Natural killer cell treated with Interleukin-12 subunit alpha and Interleukin-12 subunit beta and Interleukin-15 and Interleukin-18, amount 100 ng/mL, for 72 hours (primary cell): ENCODE data around the gene ADCY1. TPM values are rescaled to one million over a fixed set of nuclear protein-coding genes. Genes with fewer than 3 reads are reported as not detected.
"Not testable (repeated sequence)": the region's sequence is repeated elsewhere in the genome, so short reads cannot be mapped to it uniquely, and the experiment has no call there.

ENCODE experiments used
- ATAC-seq, 2 donors: fragments of 150-1000 bp; cut with Tn5 transposase in 1 of 2; sonication (Bioruptor Pico), chemical (Tn5 transposase) in 1 of 2; 2 replicates each; pipeline ENCODE4 v1.10.0; 2021
- DNase-seq: peaks from one replicate; pipeline ENCODE4 v3.0.0; 2022; ENCODE audit warnings: low spot score
- H3K27ac Mint-ChIP-seq, 2 donors: 1 replicate in 1 of 2; 2 replicates in 1 of 2; pipeline ENCODE4 v1.8.0; 2022; ENCODE audit warnings: mixed read lengths in 2 of 2, mild to moderate bottlenecking in 1 of 2, moderate library complexity in 1 of 2
- H3K27me3 Mint-ChIP-seq, 2 donors: 1 replicate in 1 of 2; 2 replicates in 1 of 2; pipeline ENCODE4 v1.8.0; 2022; ENCODE audit warnings: mixed read lengths in 2 of 2
- H3K36me3 Mint-ChIP-seq: one replicate; pipeline ENCODE4 v1.8.0; 2022; ENCODE audit warnings: mixed read lengths
- H3K4me1 Mint-ChIP-seq, 2 donors: 1 replicate in 1 of 2; 2 replicates in 1 of 2; pipeline ENCODE4 v1.8.0; 2022; ENCODE audit warnings: low read depth in 2 of 2, mixed read lengths in 2 of 2, mild to moderate bottlenecking in 1 of 2
- H3K4me3 Mint-ChIP-seq: one replicate; pipeline ENCODE4 v1.8.0; 2022; ENCODE audit warnings: mixed read lengths
- H3K9me3 Mint-ChIP-seq: 2 replicates; pipeline ENCODE4 v1.8.0; 2022; ENCODE audit warnings: mixed read lengths
- total RNA-seq, 2 donors: library from RNA; stranded (reverse); gene quantifications; one replicate each; pipeline ENCODE4 v1.2.3, GENCODE V29; 2022

The ADCY1 gene
- 1 to 10 TPM in 1 of 2 donors, under 1 TPM in 1; 0.10 to 1.4 TPM for total RNA-seq

DNA sequence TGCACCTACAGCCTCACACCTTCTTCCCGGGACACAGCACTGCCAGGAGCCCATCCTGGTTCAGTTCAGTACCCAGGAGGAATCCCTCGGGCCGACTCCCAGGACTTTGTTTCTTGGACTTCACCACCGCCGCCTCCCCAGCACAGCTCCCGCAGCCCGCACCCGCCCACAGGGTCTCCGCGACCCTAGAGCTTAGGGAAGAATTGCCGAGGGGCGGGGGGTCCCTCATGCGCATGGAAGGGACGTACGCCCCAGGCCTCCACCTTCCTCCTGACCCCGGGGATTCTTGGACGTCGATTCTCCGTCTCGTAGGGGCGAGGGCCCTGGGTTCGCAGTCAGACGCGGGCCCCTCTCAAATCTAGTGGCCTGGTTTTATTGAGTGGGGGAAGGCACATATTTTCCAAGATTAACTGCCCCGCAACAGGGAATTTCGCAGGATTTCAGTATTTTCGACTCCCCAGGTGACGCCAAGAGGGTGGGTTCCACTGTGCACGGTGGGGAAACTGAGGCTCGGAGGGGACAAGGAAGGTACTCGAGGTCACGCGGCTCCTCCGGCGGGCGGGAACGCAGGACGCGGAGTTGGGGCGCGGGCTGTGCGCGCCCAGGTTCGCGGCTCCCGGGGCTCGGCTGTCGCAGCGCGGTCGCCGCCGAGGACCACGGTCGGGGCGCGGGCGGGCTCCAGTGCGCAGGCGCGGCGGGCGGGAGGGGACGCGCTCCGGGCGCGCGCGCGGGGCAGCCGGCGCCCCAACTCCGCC, at the start of gene ADCY1:
TSS of gene ADCY1 (plus strand) at position 708 of the 755 bp plus-strand sequence. CDS start 176 bp downstream, outside the sequence.
- DNase-seq (no peak), ATAC-seq (no peak)
- Mint-ChIP-seq H3K4me1 (no peaks in the 10 kb centered on the region), H3K27ac (no peak within 1 kb of the TSS), H3K27me3 (peaks cover 32 to 35% of the 10 kb centered on the region in 2 donors), H3K36me3 (no peaks in the 10 kb centered on the region), H3K4me3 (peak within 1 kb of the TSS; percentile 27), H3K9me3 (no peaks in the 10 kb centered on the region)

DNA sequence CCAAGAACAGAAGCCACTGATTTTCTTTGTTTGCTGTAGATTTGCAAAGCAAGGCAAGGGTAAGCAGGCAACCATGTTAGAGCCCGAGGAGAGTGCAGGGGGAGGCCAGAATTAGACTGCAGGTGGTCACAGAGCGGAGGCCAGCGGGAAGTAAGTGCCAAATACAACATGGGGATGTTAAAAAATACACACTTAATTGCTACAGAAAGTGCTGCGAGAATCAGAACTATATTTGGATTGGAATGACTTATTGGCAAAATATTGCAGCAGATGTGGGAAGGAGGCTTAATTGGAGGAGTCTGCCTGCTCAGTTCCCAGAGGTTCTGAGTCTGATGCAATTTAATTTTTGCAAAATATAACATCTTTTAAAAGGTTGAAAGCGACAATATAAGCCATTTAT, 49.7 kb upstream of the ADCY1 start:
- Mint-ChIP-seq H3K27ac (no peak overlapping the region), H3K36me3 (no peaks in the 10 kb centered on the region), H3K9me3 (peaks cover 2% of the 10 kb centered on the region), H3K4me3 (no peak overlapping the region), H3K27me3 (peaks cover 6 to 10% of the 10 kb centered on the region in 2 donors), H3K4me1 (no peaks in the 10 kb centered on the region)
- DNase-seq (no peak), ATAC-seq (no peak)

DNA sequence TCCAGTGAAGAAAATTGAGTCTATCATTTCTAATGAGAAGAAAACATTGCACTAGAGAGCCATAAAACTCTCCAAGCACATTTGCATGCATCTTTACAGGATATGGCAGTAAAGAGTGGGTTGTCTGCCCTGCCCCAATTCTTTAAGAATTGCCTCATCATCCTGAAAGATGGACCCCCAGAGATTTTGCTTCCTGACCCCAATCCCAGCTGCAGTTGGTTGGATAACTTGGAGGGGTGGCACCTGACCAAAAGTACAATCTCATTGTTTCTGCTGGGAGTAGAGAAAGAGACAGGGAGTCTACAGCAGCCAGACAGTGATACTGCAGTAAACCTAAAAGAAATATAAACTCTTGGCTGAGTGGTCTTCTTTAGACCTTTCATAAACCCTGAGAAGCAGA, 49.1 kb upstream of the ADCY1 start:
- DNase-seq, result no peak
- Mint-ChIP-seq H3K9me3 (peaks cover 2% of the 10 kb centered on the region), H3K27me3 (peaks cover 6 to 10% of the 10 kb centered on the region in 2 donors), H3K4me1 (no peaks in the 10 kb centered on the region), H3K27ac (no peak overlapping the region), H3K4me3 (no peak overlapping the region), H3K36me3 (no peaks in the 10 kb centered on the region)
- no peak for ATAC-seq

DNA sequence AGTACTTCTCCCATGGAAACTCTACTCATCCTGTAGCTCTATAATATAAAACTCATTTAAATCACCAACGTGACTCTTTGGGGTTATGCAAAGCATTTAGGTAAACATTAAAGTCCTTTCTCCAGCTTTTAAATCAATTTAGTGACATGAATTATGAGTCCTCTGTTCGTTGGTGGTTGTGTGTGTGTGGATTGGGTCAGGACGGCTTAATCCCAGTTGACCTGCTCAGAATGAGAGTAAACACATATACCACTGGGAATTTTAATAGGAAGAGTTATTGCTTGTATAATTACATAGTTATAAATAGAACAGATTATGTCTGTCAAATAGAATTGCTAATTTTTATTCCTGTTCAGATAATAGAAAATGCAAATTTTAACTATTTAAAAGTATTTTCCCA, 30.7 kb upstream of the ADCY1 start:
- no peak for DNase-seq
- H3K36me3 Mint-ChIP-seq, result peaks cover 7% of the 10 kb centered on the region

DNA sequence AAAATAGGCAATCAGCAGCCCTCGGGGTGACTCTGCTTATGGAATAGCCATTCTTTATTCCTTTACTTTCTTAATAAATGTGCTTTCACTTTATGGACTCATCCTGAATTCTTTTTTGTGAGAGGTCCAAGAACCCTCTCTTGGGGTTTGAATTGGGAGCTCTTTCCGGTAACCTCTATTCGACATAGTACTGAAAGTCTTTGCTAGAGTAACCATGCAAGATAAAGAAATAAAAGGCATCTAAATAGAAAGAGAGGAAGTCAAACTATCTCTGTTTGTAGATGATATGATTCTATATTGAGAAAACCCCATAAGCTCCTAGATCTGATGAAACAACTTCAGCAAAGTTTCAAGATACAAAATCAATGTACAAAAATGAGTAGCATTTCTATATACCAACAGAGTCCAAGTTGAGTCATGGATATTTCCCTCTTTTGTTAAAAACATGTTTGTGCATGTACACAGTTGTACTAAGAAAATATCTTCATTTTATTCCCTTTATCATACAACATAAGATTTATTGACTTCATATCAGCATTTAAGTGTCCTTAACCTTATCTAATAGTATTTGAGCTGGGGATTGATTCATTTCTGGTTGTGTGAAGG, 29.0 kb upstream of the ADCY1 start:
- not testable (repeated sequence) for H3K9me3 Mint-ChIP-seq, ATAC-seq, H3K4me3 Mint-ChIP-seq, H3K4me1 Mint-ChIP-seq, H3K27me3 Mint-ChIP-seq, H3K36me3 Mint-ChIP-seq, DNase-seq, H3K27ac Mint-ChIP-seq

More for the DNA sequence above, 30.7 kb upstream of the ADCY1 start:
- Mint-ChIP-seq H3K4me1 (no peaks in the 10 kb centered on the region), H3K27me3 (peaks cover 6% of the 10 kb centered on the region in 2 donors), H3K4me3 (no peak overlapping the region), H3K27ac (no peak overlapping the region), H3K9me3 (peaks cover 7% of the 10 kb centered on the region)
- ATAC-seq, result no peak

DNA sequence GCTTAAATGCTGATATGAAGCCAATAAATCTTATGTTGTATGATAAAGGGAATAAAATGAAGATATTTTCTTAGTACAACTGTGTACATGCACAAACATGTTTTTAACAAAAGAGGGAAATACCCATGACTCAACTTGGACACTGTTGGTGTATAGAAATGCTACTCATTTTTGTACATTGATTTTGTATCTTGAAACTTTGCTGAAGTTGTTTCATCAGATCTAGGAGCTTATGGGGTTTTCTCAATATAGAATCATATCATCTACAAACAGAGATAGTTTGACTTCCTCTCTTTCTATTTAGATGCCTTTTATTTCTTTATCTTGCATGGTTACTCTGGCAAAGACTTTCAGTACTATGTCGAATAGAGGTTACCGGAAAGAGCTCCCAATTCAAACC, 25.3 kb upstream of the ADCY1 start:
- H3K4me1 Mint-ChIP-seq, H3K36me3 Mint-ChIP-seq, H3K4me3 Mint-ChIP-seq, H3K9me3 Mint-ChIP-seq, H3K27ac Mint-ChIP-seq, H3K27me3 Mint-ChIP-seq, DNase-seq: not testable (repeated sequence)
- peak in 1 of 2 donors; percentile 27 for ATAC-seq

DNA sequence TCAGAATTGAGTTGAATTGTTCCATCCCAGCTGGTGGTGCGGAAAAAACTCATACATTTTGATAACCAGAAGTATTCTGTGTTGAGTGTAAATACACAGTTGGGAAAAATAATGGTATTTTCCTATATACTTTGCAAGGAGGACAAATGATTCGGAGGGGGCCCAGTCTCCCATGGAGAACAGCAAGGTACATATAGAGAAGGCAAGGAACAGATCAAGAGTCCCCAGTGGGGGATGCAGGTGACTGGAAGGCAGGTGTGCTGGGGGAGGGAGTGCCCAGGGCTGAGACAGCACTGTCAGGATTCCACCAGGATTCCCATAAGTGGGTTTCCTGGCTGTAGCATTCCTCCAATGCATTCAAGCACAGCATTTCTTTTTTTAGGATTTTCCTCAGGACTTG, 10.8 kb upstream of the ADCY1 start:
- ATAC-seq, result no peak
- no peak for DNase-seq
- Mint-ChIP-seq H3K36me3 (no peaks in the 10 kb centered on the region), H3K4me1 (no peaks in the 10 kb centered on the region), H3K27ac (no peak overlapping the region), H3K4me3 (no peak overlapping the region), H3K9me3 (no peaks in the 10 kb centered on the region), H3K27me3 (peaks cover 11 to 21% of the 10 kb centered on the region in 2 donors)

DNA sequence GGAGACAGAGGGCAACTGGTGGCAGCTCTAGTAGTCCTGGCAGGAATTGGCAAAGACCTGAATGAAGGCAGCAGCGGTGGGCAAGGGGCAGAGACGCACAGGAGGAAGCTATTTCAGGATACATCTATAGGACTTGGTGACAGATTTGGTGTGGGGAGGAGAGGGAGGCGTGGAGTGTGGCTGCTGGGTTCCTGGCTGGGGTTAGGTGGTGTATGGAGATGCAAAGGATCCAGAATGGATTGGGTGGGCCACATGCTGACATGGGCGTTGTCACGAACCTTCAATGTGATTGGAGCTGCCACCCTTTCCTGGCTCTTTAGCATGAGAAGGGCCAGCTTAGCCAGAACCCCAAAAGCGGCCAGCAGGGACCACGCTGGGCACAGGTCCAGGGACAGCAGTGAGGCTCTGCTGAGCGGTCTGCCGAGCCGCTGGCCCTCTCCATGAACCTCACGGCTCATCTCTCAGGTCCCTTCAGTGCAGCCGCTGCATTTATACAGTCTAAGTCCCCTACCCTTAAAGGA, 10.2 kb upstream of the ADCY1 start:
- Mint-ChIP-seq H3K27me3 (peaks cover 11 to 17% of the 10 kb centered on the region in 2 donors), H3K4me1 (no peaks in the 10 kb centered on the region), H3K9me3 (no peaks in the 10 kb centered on the region), H3K36me3 (no peaks in the 10 kb centered on the region), H3K27ac (no peak overlapping the region), H3K4me3 (no peak overlapping the region)
- no peak for ATAC-seq
- no peak for DNase-seq

DNA sequence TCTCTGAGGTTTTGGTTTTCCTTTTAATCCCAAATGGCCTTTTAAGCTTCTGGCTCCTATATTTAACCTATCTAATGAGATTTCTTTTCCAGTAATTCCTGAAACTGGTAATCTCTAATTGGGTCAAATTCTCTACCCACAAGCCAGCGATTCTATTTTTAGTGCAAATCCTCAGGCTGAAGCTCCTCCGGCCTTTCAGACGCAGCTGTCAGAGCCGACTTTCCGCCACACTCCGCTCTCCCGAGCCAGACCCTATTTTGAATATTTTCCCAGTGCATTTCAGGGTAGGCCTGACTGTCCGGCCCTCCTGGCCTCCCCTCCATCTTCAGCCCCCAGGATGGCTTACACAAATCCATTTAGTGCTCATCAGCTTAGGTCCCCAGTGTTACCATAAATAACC, 9.7 kb upstream of the ADCY1 start:
- Mint-ChIP-seq H3K4me1 (no peaks in the 10 kb centered on the region), H3K4me3 (no peak overlapping the region), H3K27me3 (peaks cover 12 to 17% of the 10 kb centered on the region in 2 donors), H3K9me3 (no peaks in the 10 kb centered on the region), H3K27ac (no peak overlapping the region), H3K36me3 (no peaks in the 10 kb centered on the region)
- ATAC-seq, result no peak
- DNase-seq, result no peak

DNA sequence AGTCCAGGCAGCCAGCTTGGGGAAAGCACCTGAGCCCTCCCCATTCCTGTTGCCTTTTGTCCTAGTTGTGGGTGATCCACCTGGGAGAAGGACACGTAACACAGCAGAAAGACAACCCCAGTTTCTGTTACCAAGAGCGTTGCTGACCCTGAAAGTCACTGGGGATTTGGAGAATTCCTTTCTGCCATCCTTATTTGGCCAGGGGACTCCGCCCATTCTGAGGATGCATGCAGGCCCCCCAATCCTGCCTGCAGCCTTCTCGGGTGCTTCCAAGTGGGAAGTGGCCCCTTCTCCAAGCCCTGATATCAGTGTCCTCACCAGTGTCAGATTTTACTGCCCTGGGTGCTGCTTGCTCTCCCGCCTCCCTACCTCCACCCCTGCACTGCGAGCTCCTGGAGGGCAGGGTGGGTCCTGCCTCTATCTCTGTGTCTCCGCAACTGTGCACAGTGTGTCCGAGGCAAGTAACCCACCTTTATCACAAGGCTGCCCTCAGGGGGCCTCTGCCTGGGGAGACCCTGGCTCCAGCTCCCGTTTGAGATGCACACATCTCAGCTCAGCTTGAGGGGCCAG, 9.2 kb upstream of the ADCY1 start:
- no peak for ATAC-seq
- no peak overlapping the region for H3K4me3 Mint-ChIP-seq
- no peak overlapping the region for H3K27ac Mint-ChIP-seq
- H3K36me3 Mint-ChIP-seq, result no peaks in the 10 kb centered on the region
- H3K27me3 Mint-ChIP-seq, result peaks cover 12 to 16% of the 10 kb centered on the region in 2 donors
- no peaks in the 10 kb centered on the region for H3K4me1 Mint-ChIP-seq
- no peak for DNase-seq
- no peaks in the 10 kb centered on the region for H3K9me3 Mint-ChIP-seq

DNA sequence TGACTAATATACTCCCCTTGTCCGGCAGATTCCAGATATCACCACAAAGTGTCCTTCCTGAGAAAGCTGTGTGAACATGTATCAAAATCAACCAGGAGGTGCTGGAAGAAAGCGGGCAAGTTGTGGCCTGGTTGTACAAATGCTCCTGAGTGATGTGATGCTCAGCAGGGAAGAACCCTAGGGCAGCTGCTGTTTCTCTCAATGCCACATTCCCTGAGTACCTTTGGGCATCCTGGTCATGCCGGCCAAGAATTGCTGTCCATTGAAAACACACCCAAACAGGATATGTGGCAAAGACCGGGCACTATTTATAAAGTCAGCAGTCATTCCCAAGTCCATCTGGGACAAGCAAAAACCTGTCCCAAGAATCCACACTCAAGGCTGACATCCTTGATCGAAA, 7.8 kb upstream of the ADCY1 start:
- Mint-ChIP-seq H3K4me1 (no peaks in the 10 kb centered on the region), H3K27ac (no peak overlapping the region), H3K36me3 (no peaks in the 10 kb centered on the region), H3K27me3 (peaks cover 16 to 17% of the 10 kb centered on the region in 2 donors), H3K4me3 (no peak overlapping the region), H3K9me3 (no peaks in the 10 kb centered on the region)
- DNase-seq (no peak), ATAC-seq (no peak)

DNA sequence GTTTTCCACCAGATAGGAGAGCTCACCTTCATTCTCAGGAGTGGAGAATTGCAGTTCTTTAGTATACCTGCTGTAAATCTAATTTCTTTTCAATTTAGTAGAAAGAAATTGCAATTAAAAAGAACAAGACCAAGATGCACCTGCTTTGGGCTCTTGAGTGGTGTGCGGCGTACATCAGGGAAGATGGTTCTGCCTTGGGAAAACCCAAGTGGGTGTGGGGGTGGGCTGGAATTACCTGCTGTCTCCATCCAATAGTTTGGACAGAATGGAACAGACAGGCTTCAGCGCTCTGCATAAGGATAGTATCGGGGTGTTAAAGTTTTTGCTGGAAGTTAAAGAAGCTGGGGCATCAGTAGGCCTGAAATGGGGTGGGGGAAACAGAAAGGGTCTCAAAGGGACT, 7.2 kb upstream of the ADCY1 start:
- ATAC-seq (no peak), DNase-seq (no peak)
- no peak overlapping the region for H3K4me3 Mint-ChIP-seq
- no peaks in the 10 kb centered on the region for H3K4me1 Mint-ChIP-seq
- peaks cover 16 to 23% of the 10 kb centered on the region in 2 donors for H3K27me3 Mint-ChIP-seq
- H3K27ac Mint-ChIP-seq, result no peak overlapping the region
- H3K36me3 Mint-ChIP-seq, result no peaks in the 10 kb centered on the region
- H3K9me3 Mint-ChIP-seq, result no peaks in the 10 kb centered on the region

DNA sequence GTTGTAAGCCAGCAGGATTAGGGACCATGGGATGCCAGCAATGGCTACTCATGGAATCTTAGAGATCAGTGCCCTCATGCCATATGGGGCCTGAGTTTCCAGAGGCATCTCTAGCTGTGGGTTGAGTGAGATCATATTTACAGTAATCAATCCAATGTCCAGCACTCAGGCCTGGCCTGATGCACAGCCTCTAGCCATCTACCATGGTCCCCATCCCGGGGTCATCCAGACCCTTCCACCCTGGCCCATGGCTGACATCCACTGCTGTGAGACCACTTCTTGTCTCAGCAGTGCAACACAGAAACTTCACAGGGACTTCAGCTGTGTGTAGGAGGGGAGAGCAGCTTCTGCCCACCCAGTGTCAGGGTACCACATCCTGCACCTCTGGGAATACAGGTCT, 6.5 kb upstream of the ADCY1 start:
- Mint-ChIP-seq H3K4me1 (no peaks in the 10 kb centered on the region), H3K4me3 (no peak overlapping the region), H3K36me3 (no peaks in the 10 kb centered on the region), H3K9me3 (no peaks in the 10 kb centered on the region), H3K27me3 (peaks cover 20 to 30% of the 10 kb centered on the region in 2 donors), H3K27ac (no peak overlapping the region)
- ATAC-seq (peak in 1 of 2 donors; percentile 37), DNase-seq (no peak)
